Spleen (tissue), 11 donors: ENCODE measurements around the gene C8A. TPM values are rescaled to one million over a fixed set of nuclear protein-coding genes. Genes with fewer than 3 reads are reported as not detected.

Experiments used
- DNase-seq: peaks from one replicate; pipeline ENCODE4 v3.0.0-alpha.2; 2020
- H3K27ac ChIP-seq, 8 donors: fragments of 200-600 bp; sonication (generic) in 7 of 8; 1 replicate in 4 of 8; 2 replicates in 4 of 8; pipeline versions ENCODE4 v1.5.0 to v1.8.0; 2016 to 2021; ENCODE audit warnings: inconsistent platforms in 4 of 8, mild to moderate bottlenecking in 4 of 8, moderate library complexity in 1 of 8
- H3K27me3 ChIP-seq, 7 donors: fragments of 200-600 bp; sonication (generic) in 6 of 7; replicated peaks in 1 of 7; 1 replicate in 4 of 7; 2 replicates in 3 of 7; pipeline versions ENCODE4 v1.5.0 to v1.8.0; 2016 to 2021; ENCODE audit warnings: inconsistent platforms in 3 of 7, mild to moderate bottlenecking in 1 of 7
- H3K36me3 ChIP-seq, 6 donors: fragments of 200-600 bp; sonication (generic) in 5 of 6; 1 replicate in 4 of 6; 2 replicates in 2 of 6; pipeline versions ENCODE4 v1.5.0 to v1.8.0; 2016 to 2021; ENCODE audit warnings: inconsistent platforms in 2 of 6
- H3K4me1 ChIP-seq, 6 donors: fragments of 200-600 bp; sonication (generic) in 5 of 6; 1 replicate in 3 of 6; 2 replicates in 3 of 6; pipeline versions ENCODE4 v1.5.0 to v1.8.0; 2016 to 2021; ENCODE audit warnings: inconsistent platforms in 3 of 6
- H3K4me3 ChIP-seq, 8 donors: fragments of 200-600 bp; sonication (generic) in 7 of 8; 1 replicate in 4 of 8; 2 replicates in 4 of 8; pipeline versions ENCODE4 v1.5.0 to v1.8.0; 2016 to 2021; ENCODE audit warnings: inconsistent platforms in 4 of 8, mild to moderate bottlenecking in 4 of 8, moderate library complexity in 2 of 8
- H3K9me3 ChIP-seq, 8 donors: fragments of 200-600 bp; sonication (generic) in 7 of 8; 1 replicate in 4 of 8; 2 replicates in 4 of 8; pipeline versions ENCODE4 v1.5.0 to v1.8.0; 2016 to 2021; ENCODE audit warnings: inconsistent platforms in 4 of 8
- POLR2A ChIP-seq, 3 donors: fragments of 450-650 bp; IDR thresholded peaks; one replicate each; pipeline ENCODE4 v1.5.1; 2017; ENCODE audit warnings: antibody characterized with exemption in 3 of 3, mild to moderate bottlenecking in 1 of 3
- POLR2AphosphoS5 ChIP-seq, 3 donors: sonication (generic); formaldehyde crosslinking; IDR thresholded peaks; one replicate each; pipeline ENCODE4 v1.5.1; 2017; ENCODE audit warnings: antibody characterized with exemption in 3 of 3
- WGBS, 5 donors: extraction: QIAGEN DNeasy Blood & Tissue Kit in 3 of 5; methylation state at CpG; one replicate each; pipeline versions ENCODE4 v1.1.5 to v1.1.7; 2013 to 2018; 5-methylcytosine and 5-hydroxymethylcytosine counted together
- intact Hi-C: fragments of 100-400 bp; cut with DNase I; formaldehyde crosslinking; loops from one replicate; pipeline ENCODE4 v1.15.0; 2023; ENCODE audit warnings: low total_unique reads
- polyA plus RNA-seq, 3 donors: library from polyadenylated mRNA; stranded (reverse); fragments of 200-250 nt; gene quantifications; one replicate each; pipeline ENCODE4 v1.2.1, GENCODE V29; 2013
- total RNA-seq, 7 donors: library from RNA; depleted of rRNA in 3 of 7; stranded (reverse); fragments of >200 nt in 3 of 7; fragmentation: NEBNext Ultra II Directional in 4 of 7; extraction: Animal tissue kit (Norgen Biotek cat#: 25700) in 4 of 7; gene quantifications; one replicate each; pipeline versions ENCODE4 v1.1.0 to v1.2.1, GENCODE V29; 2016 to 2021
- TF ChIP-seq, protein P1 (sequence below), 11 experiments: fragments of 200-600 bp in 7 of 11; fragments of 450-650 bp in 4 of 11; sonication (generic) in 4 of 11; IDR thresholded peaks in 8 of 11; conservative IDR thresholded peaks in 3 of 11; 1 replicate in 7 of 11; 2 replicates in 4 of 11; pipeline versions ENCODE4 v1.4.0 to v1.8.0; 2016 to 2021; ENCODE audit warnings: antibody characterized with exemption in 11 of 11, inconsistent platforms in 4 of 11, mild to moderate bottlenecking in 1 of 11
- donor health status: healthy with polysubstance abuse.
- donor health status: DM: no; HTN: no; CAD: no; lungs with moderate emphysema.
- donor health status: DM: no; HTN: no; CAD: no.
- donor health status: Bipolar disorder and iron deficiency.
- donor health status: healthy.
- donor health status: DM: no; HTN: no; CAD: no.
- donor health status: DM: yes; HTN: yes; CAD: no.

Gene C8A
- total and polyA plus RNA-seq, 10 donors, result 0.03 TPM; not detected in 9

DNA sequence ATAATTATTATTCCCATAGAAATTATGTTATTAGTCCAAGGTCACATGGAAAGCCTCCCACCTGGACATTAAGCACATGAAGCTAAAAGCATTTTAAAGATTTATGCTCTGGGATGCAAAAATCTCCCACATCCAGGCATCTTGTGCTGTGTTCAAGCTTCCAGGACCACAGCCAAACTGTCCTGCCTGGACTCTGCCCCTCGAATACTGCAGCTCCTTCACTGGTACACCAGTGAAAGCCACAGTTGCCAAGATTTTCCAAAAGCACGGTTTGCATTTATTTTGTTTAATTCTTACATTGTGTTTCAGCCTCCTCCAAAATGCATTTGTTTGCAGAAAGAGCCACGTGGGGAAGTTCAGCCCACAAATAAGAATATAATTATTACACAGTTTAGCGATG is 72.6 kb downstream of the C8A start:
- 69 to 73% (median 72%) methylated on average over 4 of the region's 4 CpGs for WGBS, 5 donors
- intact Hi-C loops, result no loop called here
- Histone ChIP-seq H3K4me3 (no peak overlapping the region), H3K9me3 (peaks cover 0 to 3% (median 0%) of the 10 kb centered on the region in 8 donors), H3K27me3 (no peaks in the 10 kb centered on the region), H3K27ac (no peak overlapping the region), H3K4me1 (no peaks in the 10 kb centered on the region), H3K36me3 (no peaks in the 10 kb centered on the region)
- TF ChIP-seq, protein P1, sequence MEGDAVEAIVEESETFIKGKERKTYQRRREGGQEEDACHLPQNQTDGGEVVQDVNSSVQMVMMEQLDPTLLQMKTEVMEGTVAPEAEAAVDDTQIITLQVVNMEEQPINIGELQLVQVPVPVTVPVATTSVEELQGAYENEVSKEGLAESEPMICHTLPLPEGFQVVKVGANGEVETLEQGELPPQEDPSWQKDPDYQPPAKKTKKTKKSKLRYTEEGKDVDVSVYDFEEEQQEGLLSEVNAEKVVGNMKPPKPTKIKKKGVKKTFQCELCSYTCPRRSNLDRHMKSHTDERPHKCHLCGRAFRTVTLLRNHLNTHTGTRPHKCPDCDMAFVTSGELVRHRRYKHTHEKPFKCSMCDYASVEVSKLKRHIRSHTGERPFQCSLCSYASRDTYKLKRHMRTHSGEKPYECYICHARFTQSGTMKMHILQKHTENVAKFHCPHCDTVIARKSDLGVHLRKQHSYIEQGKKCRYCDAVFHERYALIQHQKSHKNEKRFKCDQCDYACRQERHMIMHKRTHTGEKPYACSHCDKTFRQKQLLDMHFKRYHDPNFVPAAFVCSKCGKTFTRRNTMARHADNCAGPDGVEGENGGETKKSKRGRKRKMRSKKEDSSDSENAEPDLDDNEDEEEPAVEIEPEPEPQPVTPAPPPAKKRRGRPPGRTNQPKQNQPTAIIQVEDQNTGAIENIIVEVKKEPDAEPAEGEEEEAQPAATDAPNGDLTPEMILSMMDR (IDR thresholded peaks at IDR 0.05 in 8 of 11, conservative IDR thresholded peaks at IDR 0.05 in 3 of 11), result no peak
- no peak for TF ChIP-seq POLR2AphosphoS5 (IDR thresholded peaks at IDR 0.05)
- TF ChIP-seq POLR2A (IDR thresholded peaks at IDR 0.05), result no peak
- no peak for DNase-seq

DNA sequence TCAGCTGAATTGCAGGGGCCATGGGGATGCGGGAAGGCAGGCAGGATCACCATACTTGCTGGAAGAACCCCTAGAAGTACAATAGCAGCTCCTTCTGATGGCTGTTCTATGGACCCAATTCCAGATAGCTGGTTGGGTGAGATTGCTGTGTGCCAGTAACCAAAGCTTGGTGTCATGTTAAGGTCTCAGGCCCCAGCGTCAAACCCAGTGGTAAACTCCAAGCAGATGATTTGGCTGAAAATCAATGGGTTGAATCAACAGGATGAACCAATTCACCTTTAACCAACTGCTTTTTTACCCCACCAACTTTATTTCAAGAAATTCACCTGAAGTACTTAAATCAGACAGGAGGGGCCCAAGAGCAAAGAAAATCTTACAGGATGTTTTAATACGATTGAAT is 73.4 kb downstream of the C8A start:
- intact Hi-C loops, result no loop called here
- WGBS, 5 donors, result 90 to 98% (median 93%) methylated on average over 3 of the region's 3 CpGs
- Histone ChIP-seq H3K27ac (no peak overlapping the region), H3K4me1 (no peaks in the 10 kb centered on the region), H3K9me3 (peaks cover 0 to 3% (median 0%) of the 10 kb centered on the region in 8 donors), H3K4me3 (no peak overlapping the region), H3K27me3 (peaks cover 0 to 3% (median 0%) of the 10 kb centered on the region in 7 donors), H3K36me3 (no peaks in the 10 kb centered on the region)
- DNase-seq, result no peak
- no peak for TF ChIP-seq POLR2A (IDR thresholded peaks at IDR 0.05)
- TF ChIP-seq POLR2AphosphoS5 (IDR thresholded peaks at IDR 0.05), result no peak
- TF ChIP-seq, protein P1 (IDR thresholded peaks at IDR 0.05 in 8 of 11, conservative IDR thresholded peaks at IDR 0.05 in 3 of 11), result no peak

DNA sequence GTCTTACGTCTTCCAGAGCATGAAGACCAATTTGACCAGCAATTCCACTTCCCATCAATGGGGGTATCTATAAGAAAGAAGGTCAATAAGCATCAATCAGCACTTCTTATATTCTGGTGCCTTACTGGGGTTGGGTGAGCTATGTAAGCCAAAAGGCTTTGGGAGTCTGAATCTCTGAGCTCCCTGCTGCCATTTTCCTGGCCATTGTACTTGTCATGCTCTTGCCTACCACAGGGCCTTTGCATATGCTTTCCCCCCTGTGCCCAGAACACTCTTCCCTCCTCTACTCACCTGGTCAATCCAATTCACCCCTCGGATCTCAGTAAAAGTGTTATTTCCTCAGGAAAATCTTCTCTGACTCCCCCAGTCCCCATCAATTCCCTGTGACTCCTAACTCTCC is 74.9 kb downstream of the C8A start:
- WGBS, 5 donors, result 65 to 84% (median 80%) methylated on average over 2 of the region's 2 CpGs
- H3K9me3 ChIP-seq, result peaks cover 0 to 3% (median 0%) of the 10 kb centered on the region in 8 donors
- H3K4me1 ChIP-seq, result no peaks in the 10 kb centered on the region
- H3K27me3 ChIP-seq, result peaks cover 0 to 4% (median 0%) of the 10 kb centered on the region in 7 donors
- TF ChIP-seq POLR2AphosphoS5 (IDR thresholded peaks at IDR 0.05), result no peak
- TF ChIP-seq, protein P1 (IDR thresholded peaks at IDR 0.05 in 8 of 11, conservative IDR thresholded peaks at IDR 0.05 in 3 of 11), result no peak
- TF ChIP-seq POLR2A (IDR thresholded peaks at IDR 0.05), result no peak
- no peak for DNase-seq
- no peak overlapping the region for H3K4me3 ChIP-seq
- H3K27ac ChIP-seq, result no peak overlapping the region
- no peaks in the 10 kb centered on the region for H3K36me3 ChIP-seq
- intact Hi-C loops, result no loop called here

DNA sequence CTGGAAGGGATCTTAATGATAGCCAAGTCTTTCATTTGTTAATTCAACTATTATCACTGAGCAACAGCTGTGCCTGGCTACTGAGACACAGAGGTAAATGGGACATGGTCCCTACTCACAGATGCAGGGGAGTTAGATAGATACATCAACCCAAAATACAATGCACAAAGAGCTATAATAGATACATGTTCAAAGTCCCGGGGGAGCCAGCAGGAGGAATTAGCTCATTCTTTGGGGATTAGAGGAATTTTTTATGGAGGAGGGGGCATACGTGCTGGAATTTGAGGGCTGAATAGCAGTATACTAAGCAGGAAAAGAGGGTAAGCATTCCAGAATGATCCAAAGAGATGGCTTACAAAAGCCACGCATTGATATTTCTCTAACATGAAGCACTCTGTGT is 76.6 kb downstream of the C8A start:
- no peaks in the 10 kb centered on the region for H3K4me1 ChIP-seq
- no peak overlapping the region for H3K4me3 ChIP-seq
- intact Hi-C loops, result no loop called here
- H3K27me3 ChIP-seq, result peaks cover 0 to 4% (median 0%) of the 10 kb centered on the region in 7 donors
- 61 to 85% (median 67%) methylated on average over 3 of the region's 3 CpGs for WGBS, 5 donors
- H3K27ac ChIP-seq, result no peak overlapping the region
- H3K9me3 ChIP-seq, result peaks cover 0 to 3% (median 0%) of the 10 kb centered on the region in 8 donors
- no peaks in the 10 kb centered on the region for H3K36me3 ChIP-seq
- TF ChIP-seq, protein P1 (IDR thresholded peaks at IDR 0.05 in 8 of 11, conservative IDR thresholded peaks at IDR 0.05 in 3 of 11), result no peak
- TF ChIP-seq POLR2AphosphoS5 (IDR thresholded peaks at IDR 0.05) (no peak), POLR2A (IDR thresholded peaks at IDR 0.05) (no peak)
- DNase-seq, result no peak
